Medulla oblongata (tissue), 1 donor: Measurements from ENCODE around the gene FXYD3.
A peak's percentile ranks its signal among the peaks of the same experiment; 100 is the strongest.

ENCODE experiments used
- DNase-seq: peaks from one replicate; pipeline ENCODE4 v3.0.0-alpha.2; 2015; ENCODE audit errors: extremely low spot score

Gene FXYD3

GRCh38 chr19:35106291-35106583 lies 9.4 kb upstream of the FXYD3 start:
- DNase-seq: peak; percentile 72

GRCh38 chr19:35106898-35107541 lies 8.6 kb upstream of the FXYD3 start:
- DNase-seq: no peak

GRCh38 chr19:35107545-35107944 lies 8.1 kb upstream of the FXYD3 start:
- DNase-seq: peak; percentile 96

GRCh38 chr19:35108730-35109129 lies 6.9 kb upstream of the FXYD3 start:
- no peak for DNase-seq

GRCh38 chr19:35109395-35110112 lies 6.1 kb upstream of the FXYD3 start:
- DNase-seq: peak; percentile 75

GRCh38 chr19:35110974-35111373 lies 4.6 kb upstream of the FXYD3 start:
- DNase-seq: no peak

GRCh38 chr19:35112995-35113688 lies 2.5 kb upstream of the FXYD3 start:
- DNase-seq: no peak

- DNase-seq: peak; percentile 92
These were observed 1.1 kb upstream of the FXYD3 start for GRCh38 chr19:35114353-35115176.

GRCh38 chr19:35116072-35116801 lies 614 bp downstream of the FXYD3 start:
- DNase-seq: no peak

- DNase-seq: no peak
These were observed 1.5 kb downstream of the FXYD3 start for GRCh38 chr19:35117116-35117515.

GRCh38 chr19:35117799-35118198 lies 2.2 kb downstream of the FXYD3 start:
- DNase-seq: no peak

- DNase-seq: no peak
These were observed 2.8 kb downstream of the FXYD3 start for GRCh38 chr19:35118268-35119020.

- no peak for DNase-seq
These were observed 3.5 kb downstream of the FXYD3 start for GRCh38 chr19:35119091-35119490.

GRCh38 chr19:35119578-35120155 lies 4.0 kb downstream of the FXYD3 start:
- DNase-seq: no peak

GRCh38 chr19:35120492-35120891 lies 4.9 kb downstream of the FXYD3 start:
- DNase-seq: peak; percentile 76

- DNase-seq: no peak
These were observed 5.3 kb downstream of the FXYD3 start for GRCh38 chr19:35120898-35121297.

GRCh38 chr19:35122687-35123551 lies 7.3 kb downstream of the FXYD3 start:
- DNase-seq: no peak

GRCh38 chr19:35123573-35123972 lies 8.0 kb downstream of the FXYD3 start:
- DNase-seq: peak; percentile 60
